AG20443 (cell line): Measurements from ENCODE around the gene THNSL1.
"Not testable (repeated sequence)": the region's sequence is repeated elsewhere in the genome, so short reads cannot be mapped to it uniquely, and the experiment has no call there.

Experiments
- DNase-seq: peaks from one replicate; pipeline ENCODE4 v3.0.0; 2012; ENCODE audit warnings: low spot score, mixed read lengths

The THNSL1 gene, protein sequence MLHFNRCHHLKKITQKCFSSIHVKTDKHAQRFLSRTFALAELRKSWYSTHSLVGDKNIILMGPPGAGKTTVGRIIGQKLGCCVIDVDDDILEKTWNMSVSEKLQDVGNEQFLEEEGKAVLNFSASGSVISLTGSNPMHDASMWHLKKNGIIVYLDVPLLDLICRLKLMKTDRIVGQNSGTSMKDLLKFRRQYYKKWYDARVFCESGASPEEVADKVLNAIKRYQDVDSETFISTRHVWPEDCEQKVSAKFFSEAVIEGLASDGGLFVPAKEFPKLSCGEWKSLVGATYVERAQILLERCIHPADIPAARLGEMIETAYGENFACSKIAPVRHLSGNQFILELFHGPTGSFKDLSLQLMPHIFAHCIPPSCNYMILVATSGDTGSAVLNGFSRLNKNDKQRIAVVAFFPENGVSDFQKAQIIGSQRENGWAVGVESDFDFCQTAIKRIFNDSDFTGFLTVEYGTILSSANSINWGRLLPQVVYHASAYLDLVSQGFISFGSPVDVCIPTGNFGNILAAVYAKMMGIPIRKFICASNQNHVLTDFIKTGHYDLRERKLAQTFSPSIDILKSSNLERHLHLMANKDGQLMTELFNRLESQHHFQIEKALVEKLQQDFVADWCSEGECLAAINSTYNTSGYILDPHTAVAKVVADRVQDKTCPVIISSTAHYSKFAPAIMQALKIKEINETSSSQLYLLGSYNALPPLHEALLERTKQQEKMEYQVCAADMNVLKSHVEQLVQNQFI

DNA sequence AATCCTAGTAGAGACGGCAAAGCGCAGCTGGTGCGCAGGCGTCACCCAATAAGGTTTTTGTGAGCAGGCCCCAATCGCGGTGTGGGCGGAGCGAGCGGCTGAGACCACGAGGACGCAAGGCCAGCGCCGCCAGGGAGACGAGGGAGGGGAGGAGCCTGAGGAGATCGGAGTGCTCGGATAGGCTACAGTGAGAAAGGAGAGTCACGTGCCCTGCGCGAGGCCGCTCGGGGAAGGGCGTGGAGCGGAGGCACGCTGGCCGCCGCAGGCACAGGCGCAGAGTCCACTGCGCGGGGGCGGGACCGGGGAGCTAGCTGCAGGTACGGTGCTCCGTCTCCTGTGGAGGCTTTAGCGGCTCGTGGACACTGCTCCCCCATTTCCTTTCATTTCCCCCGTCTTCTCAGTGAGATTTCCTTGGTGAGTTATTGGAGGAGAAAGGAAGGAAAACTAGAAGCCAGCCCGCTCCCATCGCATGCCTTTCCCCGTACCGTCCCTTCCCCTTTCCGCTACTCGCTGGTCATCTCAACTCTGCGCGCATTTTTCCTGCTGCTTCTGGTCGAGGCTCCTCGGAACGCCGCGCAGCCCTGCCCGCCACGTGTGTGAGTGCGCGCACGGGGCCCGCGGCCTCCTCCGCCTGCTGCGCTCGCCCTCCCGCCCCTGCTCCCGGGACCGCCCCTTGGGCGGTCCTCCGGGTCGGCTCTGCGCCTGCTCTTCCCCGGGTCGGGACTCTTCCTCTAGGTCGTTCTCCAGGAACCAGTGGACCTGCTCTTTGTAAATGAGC is at the start of gene THNSL1:
Gene THNSL1 (plus strand): TSS at position 237 of the 778 bp plus-strand sequence. CDS start 6,612 bp downstream, outside the sequence.
- DNase-seq = peak; percentile 99

DNA sequence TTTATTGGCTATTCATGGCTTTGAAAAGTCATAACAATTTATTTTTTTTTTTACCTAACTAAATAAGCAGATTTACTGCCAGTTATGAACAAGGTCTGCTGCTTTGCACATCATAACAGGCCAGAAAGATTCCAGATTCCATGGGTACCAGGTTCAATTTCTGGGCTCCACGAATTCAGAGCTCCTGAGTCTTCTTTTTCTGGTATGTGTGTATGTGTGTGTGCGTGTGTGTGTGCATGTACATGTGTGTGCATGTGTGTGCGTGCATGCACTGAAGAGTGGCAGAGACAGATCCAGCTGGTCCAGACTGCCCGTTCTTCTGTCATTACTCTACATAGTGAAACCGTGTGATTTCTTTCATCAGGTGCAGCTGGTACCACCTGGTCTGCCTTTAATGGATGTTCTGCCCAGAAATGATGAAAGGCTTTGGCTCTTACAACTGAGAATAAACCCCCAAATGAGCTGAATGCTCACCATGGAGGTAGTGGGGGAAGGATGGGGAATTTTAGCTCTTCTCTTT is 49.4 kb upstream of the THNSL1 start:
- no peak for DNase-seq

DNA sequence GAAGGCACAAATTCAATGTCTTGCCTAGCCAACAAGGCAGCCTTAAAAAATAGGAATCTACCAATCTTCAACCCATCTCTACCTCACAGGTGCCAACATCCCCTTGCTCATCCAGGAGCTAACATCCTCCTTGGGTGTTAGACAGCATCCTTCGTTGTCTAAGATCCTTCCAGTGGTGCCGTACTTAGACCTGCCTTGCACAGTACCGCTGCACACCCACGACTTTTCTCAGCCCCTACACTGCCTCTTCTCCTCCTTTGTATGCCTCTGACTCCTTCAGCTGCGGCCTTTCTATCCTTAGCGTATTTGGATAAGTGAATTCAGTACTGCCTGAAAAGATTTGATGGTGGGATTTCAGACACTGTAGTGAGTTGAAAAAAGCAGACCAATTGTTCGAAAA is 48.1 kb upstream of the THNSL1 start:
- DNase-seq = no peak

DNA sequence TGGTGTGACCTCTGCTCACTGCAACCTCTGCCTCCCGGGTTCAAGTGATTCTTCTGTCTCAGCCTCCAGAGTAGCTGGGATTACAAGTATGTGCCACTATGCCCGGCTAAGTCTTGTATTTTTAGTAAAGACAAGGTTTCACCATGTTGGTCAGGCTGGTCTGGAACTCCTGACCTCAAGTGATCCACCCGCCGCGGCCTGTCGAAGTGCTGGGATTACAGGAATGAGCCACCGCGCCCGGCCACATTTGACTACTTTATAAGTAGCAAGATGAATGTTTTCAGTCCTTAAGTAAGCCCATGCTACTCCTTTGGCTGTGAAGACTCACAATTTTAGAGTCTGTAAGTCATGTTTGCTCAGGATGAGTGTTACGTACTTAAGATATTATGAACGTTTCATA is 47.5 kb upstream of the THNSL1 start:
- not testable (repeated sequence) for DNase-seq

DNA sequence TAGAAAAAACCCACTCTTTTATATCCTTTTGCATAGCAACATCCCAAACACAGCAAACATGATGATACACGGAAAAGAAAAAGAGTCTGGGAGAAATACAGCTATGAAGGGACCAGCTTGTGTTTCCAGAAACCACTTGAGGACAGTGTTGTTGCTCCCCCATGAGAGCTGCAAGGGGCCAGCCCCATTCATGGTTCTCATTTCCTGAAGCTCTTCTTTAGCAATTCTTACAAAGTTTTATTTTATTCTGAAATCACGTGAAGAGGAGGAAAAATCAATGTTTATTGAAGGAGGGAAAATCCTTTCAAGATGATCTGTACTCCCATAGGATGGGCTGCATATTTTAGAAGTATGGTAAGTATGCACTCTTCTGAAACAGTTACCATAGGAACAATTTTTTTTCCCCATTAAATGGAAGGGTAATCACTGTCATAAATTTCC is 46.6 kb upstream of the THNSL1 start:
- DNase-seq = peak; percentile 45

DNA sequence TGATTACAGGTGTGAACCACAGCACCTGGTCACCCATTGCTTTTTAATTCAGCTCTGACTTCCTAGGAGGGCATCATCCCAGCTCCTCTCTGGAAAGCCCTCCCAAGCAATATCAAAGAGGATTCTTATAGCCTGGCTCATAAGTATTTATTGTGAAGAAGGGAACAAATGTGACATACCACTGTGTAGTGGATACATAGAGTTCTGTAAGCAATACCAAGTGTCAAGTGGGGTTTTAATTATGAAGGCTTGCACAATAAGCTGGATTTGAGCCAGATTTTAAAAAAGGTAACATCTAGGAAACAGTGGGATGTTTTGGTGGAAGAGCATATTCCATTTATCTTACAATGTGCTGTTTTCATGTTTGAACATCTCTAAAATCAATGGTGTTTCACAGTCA is 45.0 kb upstream of the THNSL1 start:
- DNase-seq = no peak

DNA sequence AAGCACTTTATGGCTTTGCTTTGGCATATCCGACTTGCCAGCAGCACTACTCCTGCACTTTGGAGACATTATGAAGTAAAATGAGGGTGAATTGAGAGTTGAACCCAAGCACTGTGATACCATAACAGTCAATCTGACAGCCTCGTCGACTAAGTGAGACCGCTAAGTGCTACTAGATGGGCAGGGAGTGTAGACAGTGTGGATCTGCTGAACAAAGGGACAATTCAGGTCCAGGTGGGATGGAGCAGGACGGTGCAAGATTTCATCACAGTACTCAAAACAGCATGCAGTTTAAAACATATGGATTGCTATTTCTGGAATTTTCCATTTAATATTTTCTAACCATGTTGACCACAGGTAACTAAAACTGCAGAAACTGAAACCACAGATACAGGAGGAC is 43.2 kb upstream of the THNSL1 start:
- DNase-seq = no peak

DNA sequence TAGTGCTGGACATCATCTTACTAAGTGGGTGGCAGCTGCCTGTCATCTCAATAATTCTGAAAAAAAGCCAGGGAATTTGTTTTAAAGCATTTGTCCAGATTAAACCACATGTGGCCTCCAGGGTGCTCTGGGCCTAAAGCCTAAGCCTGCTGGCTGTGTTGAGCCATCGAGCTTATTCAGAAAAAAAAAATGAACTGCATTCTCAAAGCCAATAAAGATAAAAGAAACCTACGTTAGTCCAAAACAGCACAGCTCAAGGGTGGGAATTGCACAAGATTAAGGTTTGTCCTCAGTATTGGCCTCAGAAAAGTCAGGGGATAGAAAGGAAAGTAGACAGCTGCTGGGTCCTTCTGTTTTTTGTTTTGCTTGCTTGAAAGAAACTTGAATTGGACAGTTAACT is 41.4 kb upstream of the THNSL1 start:
- DNase-seq = peak; percentile 78

DNA sequence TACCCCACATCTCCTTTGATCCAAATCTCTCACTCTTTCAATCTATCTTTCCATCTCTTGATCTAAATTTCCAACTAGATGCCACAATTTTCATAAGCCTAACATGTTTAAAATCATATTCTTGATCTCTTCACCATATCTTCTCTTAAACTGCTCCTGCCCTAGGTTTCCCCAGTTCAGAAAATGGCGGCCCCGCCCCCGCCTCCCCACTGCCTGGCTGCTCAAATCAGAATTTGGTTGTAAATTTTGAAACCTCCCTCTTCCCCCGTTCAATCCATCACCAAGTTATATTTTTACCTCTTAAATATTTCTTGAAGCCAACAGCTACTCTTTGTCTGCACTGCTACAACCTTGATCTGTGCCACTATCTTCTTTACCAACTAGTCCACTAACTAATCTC is 36.7 kb upstream of the THNSL1 start:
- DNase-seq = no peak

DNA sequence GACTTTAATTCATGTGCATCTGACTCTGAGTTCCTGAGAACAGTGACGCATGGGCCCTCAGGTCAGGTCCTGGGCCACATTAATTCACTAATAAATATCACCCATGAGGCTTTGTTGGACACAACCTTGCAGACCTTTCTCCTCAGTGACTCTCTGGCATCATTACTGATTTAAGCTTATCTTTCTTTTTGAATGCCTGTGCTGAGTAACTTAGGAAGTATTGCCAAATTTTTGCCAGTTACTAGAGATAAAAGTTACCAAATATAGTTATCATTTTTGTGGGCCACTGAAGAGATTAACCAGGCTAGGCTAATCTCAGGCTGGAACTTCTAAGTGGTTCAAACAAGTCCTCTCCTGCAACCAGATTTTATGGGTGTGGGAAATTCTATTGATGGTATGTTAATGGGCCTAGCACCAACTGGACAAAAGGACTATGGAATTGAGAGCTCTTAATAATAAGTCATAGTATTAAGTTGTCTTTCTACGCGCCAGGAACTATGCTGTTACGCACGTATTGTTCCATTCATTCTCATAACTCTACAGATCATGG is 35.2 kb upstream of the THNSL1 start:
- DNase-seq = no peak

DNA sequence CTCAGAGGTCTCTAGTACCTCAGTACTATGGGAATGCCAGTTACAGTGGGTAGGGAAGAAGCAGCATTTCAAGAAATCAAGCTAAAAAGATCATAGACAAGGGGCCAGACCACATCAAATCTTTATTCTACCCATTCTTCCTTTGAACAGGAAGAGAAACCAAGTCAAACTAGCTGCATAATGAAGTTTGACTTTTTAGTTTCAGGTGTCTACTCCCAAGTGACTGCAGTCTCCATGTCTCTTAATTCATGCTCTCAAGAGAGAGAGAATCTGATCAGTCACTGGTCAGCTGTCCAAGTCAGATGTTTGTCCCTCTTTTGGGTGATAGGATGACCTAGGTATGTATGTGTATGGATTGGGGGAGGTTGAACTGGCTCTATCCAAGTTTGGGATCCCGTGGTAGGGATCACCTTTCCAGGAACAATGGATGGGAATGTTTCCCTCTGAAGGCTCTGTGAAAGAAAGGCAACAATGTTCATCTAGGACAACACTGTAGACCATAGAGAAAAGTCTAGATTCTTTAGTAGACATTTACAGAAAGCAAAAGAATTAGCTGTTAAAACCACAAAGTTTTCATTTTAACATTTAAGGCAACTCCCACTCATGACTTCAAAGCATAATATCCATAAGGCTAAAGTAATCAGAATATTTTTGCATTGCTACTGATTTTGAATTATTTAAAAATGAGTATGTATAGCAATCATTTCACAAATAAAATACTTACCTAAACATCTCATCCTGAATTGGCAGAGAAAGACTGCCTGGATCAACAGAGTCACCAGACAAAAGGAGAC is 33.9 kb upstream of the THNSL1 start:
- DNase-seq = no peak

DNA sequence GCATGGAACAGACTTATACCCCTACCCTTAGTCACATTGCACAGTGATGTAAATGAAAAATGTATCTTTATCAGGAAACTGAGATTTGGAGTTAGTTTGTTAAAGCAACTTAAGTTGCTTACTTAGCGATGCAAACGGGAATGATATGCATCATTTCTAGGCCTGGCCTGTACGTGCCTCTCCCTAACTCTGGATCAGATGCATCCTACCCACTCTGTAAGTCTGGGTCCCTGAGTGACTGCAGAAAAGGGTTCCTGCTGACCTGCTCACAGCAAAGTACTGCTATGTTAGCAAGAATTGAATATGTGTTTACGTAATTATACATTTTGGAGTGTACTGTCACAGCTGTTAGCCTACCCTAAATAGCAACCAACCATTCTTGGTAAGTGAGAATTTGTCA is 33.3 kb upstream of the THNSL1 start:
- DNase-seq = no peak

DNA sequence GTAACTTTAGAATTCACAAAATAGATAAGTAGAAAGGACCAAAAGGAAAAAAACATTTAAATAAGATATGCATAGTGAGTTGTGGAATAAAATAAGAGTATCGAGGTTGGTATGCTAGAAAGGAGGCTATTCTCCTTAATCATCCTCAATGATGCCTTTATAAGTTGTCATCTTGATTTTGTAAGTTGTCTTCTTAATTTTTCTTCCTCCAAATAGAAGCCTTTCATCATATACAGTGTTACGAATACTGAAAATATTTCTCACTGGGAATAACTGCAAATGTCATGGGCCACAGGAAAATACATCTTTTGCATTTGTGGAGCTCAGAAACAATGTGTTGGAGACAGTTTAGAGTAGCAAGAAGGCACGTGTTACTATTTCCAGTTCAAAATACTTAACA is 32.5 kb upstream of the THNSL1 start:
- DNase-seq = peak; percentile 26

DNA sequence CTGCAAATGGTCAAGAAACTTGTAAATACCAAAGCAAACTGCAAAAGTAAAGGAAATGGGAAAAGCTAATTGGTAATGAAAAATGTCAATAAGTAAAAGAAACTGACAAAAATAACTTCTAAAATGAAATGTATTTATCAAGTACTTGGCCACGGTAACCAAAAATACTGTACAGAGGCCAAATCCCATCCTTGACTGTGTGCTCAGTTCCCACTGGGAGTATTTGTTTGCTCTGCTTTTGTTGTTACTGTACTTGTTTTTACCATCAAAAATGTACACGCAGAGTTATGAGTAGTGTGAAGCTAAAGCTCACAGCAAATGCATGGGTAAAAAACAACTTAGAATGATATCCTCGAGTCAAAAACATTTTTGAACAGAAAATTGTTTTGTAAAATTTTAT is 31.5 kb upstream of the THNSL1 start:
- DNase-seq = no peak

DNA sequence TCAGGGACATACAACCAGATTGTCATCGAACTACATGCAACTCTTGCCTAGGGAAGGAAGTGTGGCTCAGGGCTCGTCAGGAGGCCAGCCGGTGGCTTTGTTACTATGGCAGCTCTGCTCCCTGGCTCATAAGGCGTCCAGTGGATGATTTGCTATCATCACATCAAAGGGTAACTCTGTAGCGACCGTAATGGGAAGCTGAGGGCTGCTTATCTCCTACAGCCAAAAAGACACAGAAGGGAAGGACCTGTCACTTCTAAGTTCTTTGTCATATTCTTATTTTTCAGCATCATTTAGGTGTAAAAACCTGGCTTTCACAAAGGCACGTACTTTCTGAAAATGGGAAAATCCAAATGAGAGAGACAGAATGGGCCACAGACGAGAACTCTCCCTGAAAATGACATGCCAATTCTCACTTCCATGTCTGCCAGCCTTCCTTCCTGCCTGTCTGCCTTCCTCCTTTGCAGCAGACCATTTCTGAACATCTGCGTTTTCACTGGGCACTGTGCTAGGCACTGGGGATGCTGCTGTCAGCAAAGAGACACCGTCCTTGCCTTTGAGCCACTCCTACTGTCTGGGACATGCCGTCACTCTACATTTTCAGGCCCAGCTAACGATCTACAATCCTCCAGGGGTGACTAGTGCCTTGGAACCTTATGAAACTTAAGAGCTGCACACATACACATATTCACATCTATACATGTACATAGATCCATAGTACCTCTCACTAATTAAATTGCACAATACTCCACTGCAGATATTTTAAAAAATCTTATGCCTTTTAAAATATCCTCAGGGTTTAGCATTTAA is 27.4 kb upstream of the THNSL1 start:
- no peak for DNase-seq

DNA sequence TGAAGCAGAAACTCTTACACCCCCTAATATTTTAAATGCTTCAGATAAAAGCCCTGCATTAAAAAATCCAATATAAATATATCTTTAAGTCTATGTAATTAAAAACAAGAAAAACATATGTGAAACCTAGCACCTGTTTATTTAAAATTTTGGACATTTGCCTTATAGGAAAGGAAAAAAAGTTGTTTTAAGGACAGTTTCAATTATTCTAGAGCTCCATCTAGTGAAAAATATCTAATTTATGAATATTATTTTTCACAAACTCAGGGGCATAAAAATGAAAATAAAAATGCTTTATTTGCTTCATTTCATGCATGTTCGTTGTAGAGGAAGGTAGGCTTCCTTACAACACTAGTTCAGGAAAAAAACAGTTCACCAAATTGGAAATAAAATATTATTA is 26.5 kb upstream of the THNSL1 start:
- DNase-seq = no peak

DNA sequence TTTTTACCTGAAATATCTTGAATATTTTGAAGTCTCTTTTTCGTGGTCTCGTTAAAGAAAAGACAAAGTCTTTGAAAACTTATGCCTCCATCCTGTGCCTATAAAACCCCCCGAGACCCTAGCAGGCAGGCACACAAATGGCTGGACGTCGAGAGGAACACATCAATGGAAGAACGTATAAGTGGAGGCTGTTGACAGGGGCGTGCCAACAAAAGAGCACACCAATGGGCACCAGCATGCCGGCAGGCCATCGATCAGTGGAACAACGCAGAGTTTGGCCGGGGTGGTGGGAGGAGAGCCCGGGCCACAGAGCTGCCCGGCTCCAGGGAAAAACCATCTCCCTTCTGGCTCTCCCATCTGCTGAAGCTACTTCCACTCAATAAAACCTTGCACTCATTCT is 25.1 kb upstream of the THNSL1 start:
- no peak for DNase-seq

DNA sequence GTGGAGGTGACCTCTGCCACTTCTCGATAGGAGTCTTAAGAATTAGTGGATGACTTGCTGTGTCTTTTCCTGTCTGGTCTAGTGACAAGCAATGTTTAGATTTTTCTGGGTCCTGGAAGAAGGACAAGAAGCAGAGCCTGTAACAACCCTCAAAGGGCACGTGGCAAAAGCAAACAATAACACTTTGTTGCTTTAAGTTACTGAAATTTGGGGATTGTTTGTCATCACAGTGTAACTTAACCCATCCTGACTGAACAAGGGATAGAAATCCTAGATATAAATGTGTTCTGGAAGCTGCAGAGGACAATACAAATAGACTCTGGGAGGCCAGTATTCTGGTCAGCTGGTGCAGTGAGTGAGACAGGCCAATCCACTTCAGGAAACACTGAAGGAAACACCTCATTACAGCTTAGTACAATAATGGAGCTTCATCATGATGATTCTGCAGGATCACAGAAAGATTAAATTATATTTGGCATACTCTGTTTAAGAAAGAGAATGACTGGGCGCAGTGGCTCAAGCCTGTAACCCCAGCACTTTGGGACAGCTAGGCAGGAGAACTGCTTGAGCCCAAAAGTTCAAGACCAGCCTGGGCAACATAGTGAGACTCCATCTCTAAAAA is 23.8 kb upstream of the THNSL1 start:
- no peak for DNase-seq

DNA sequence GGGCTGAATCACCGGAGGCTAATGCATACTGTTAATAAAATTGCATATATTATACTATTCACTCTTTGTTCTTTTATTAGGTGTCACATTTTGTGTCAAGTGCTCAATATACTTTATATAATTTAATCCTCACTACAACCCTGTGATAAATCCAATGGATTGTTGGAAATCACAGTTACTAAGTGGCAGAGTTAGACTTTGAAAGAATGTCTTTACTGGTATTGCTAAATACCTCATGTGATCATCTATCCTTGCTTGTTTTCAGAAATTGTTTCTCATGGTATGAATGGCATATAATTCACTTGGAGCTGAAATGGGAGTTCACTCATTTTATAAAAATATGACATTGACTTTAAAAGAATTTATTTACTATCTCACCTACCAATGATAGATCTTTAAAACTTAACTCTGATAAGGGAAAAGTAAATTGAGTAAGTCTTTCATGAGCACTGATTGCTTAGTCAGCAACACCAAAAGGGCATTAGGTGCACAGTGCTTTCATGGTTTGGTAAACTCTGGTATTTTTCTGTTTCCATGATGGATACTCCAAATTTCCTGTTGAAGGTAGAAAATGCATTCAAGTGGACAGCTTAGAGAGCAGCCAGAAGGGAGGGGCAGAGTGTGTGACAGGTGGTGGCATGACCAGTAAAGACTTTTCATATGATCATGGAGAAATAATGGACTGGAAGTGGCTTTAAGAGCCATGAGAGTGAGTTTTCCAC is 23.0 kb upstream of the THNSL1 start:
- no peak for DNase-seq
